Measurements from ENCODE around the gene RAG2. TPM values are rescaled to one million over a fixed set of nuclear protein-coding genes. Genes with fewer than 3 reads are reported as not detected.

The RAG2 gene
- total RNA-seq, 1 donor from 2014 or later = not detected

DNA sequence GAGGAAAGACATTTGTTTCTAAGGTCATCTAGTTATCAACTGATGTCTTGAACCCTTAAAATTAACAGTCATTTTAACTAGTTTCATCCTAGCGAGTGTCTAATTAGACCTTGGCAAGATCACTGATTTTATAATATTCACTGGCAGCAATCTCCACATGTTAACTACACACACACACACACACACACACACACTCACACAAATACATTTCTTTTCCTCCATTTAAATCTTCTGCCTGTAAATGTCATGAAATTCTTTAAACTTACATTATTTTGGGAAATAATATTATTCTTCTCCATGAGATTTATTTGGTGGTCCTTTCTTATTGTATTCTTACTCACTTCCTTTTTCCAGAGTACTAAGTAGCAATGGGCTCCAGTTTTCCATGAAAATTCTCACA lies 6.6 kb downstream of the RAG2 start:
- Histone ChIP-seq H3K79me2 (ENCODE audit: insufficient read depth, low read length) (no peaks in the 10 kb centered on the region), H2AFZ (ENCODE audit: low read depth, low read length) (no peak overlapping the region), H4K20me1 (ENCODE audit: insufficient read depth, low read length) (no peaks in the 10 kb centered on the region), H3K36me3 (ENCODE audit: insufficient read depth, low read length) (no peaks in the 10 kb centered on the region), H3K4me1 (ENCODE audit: insufficient read depth, low read length) (peaks cover 3% of the 10 kb centered on the region), H3K4me3 (ENCODE audit: insufficient read depth, low read depth, low read length) (no peak overlapping the region), H3K9me3 (ENCODE audit: insufficient read depth, low read depth, low read length) (no peaks in the 10 kb centered on the region), H3K9ac (ENCODE audit: low read length) (no peak overlapping the region), H3K27me3 (ENCODE audit: insufficient read depth, low read length) (peaks cover 14% of the 10 kb centered on the region), H3K27ac (ENCODE audit: low read depth, low read length) (no peak overlapping the region), H3K4me2 (ENCODE audit: low read length) (no peak overlapping the region)
- Mint-ChIP-seq H3K27ac (ENCODE audit: unreplicated experiment) (no peak overlapping the region), H3K9me3 (ENCODE audit: unreplicated experiment) (no peaks in the 10 kb centered on the region), H3K4me3 (ENCODE audit: unreplicated experiment) (no peak overlapping the region), H3K27me3 (ENCODE audit: low read depth, unreplicated experiment) (peaks cover 48% of the 10 kb centered on the region), H3K36me3 (ENCODE audit: low read depth, unreplicated experiment) (no peaks in the 10 kb centered on the region), H3K4me1 (ENCODE audit: low read depth, unreplicated experiment) (peaks cover 2% of the 10 kb centered on the region)
- DNase-seq (ENCODE audit: low read depth) = no peak
- TF ChIP-seq, protein P1, sequence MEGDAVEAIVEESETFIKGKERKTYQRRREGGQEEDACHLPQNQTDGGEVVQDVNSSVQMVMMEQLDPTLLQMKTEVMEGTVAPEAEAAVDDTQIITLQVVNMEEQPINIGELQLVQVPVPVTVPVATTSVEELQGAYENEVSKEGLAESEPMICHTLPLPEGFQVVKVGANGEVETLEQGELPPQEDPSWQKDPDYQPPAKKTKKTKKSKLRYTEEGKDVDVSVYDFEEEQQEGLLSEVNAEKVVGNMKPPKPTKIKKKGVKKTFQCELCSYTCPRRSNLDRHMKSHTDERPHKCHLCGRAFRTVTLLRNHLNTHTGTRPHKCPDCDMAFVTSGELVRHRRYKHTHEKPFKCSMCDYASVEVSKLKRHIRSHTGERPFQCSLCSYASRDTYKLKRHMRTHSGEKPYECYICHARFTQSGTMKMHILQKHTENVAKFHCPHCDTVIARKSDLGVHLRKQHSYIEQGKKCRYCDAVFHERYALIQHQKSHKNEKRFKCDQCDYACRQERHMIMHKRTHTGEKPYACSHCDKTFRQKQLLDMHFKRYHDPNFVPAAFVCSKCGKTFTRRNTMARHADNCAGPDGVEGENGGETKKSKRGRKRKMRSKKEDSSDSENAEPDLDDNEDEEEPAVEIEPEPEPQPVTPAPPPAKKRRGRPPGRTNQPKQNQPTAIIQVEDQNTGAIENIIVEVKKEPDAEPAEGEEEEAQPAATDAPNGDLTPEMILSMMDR (IDR thresholded peaks at IDR 0.05; ENCODE audit: insufficient read depth, low read depth, low read length) = no peak
- no peak for TF ChIP-seq EZH2 (IDR thresholded peaks at IDR 0.05; ENCODE audit: insufficient read depth, low read length)
- FAIRE-seq = no peak

DNA sequence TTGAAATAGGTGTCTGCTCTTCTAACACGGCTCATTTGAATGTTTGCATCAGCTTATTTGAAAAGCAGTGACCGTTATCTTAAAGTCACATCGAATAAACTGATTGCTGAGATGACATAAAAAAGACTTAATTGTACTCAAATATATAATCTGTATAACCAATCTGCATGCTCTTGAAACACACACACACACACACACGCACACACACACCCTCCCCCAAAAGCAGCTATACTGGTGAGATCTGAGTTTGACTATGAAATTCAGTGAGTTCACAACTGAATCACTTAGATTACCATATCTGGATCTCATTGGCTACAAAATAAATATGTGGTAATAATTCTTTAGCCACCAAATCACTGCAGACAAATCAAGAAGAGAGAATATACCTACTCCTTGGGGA lies 7.5 kb downstream of the RAG2 start:
- H3K36me3 Mint-ChIP-seq (ENCODE audit: low read depth, unreplicated experiment) = no peaks in the 10 kb centered on the region
- Histone ChIP-seq H3K27me3 (ENCODE audit: insufficient read depth, low read length) (peaks cover 14% of the 10 kb centered on the region), H4K20me1 (ENCODE audit: insufficient read depth, low read length) (no peaks in the 10 kb centered on the region), H3K4me2 (ENCODE audit: low read length) (no peak overlapping the region), H3K4me1 (ENCODE audit: insufficient read depth, low read length) (peaks cover 3% of the 10 kb centered on the region), H3K9ac (ENCODE audit: low read length) (no peak overlapping the region), H3K79me2 (ENCODE audit: insufficient read depth, low read length) (no peaks in the 10 kb centered on the region), H3K27ac (ENCODE audit: low read depth, low read length) (no peak overlapping the region), H3K9me3 (ENCODE audit: insufficient read depth, low read depth, low read length) (no peaks in the 10 kb centered on the region), H3K4me3 (ENCODE audit: insufficient read depth, low read depth, low read length) (no peak overlapping the region), H2AFZ (ENCODE audit: low read depth, low read length) (no peak overlapping the region), H3K36me3 (ENCODE audit: insufficient read depth, low read length) (no peaks in the 10 kb centered on the region)
- no peak for TF ChIP-seq EZH2 (IDR thresholded peaks at IDR 0.05; ENCODE audit: insufficient read depth, low read length)
- TF ChIP-seq, protein P1 (IDR thresholded peaks at IDR 0.05; ENCODE audit: insufficient read depth, low read depth, low read length) = no peak
- no peak overlapping the region for H3K4me3 Mint-ChIP-seq (ENCODE audit: unreplicated experiment)
- no peak overlapping the region for H3K27ac Mint-ChIP-seq (ENCODE audit: unreplicated experiment)
- peaks cover 52% of the 10 kb centered on the region for H3K27me3 Mint-ChIP-seq (ENCODE audit: low read depth, unreplicated experiment)
- DNase-seq (ENCODE audit: low read depth) (no peak), FAIRE-seq (no peak)
- no peaks in the 10 kb centered on the region for H3K9me3 Mint-ChIP-seq (ENCODE audit: unreplicated experiment)
- peaks cover 2% of the 10 kb centered on the region for H3K4me1 Mint-ChIP-seq (ENCODE audit: low read depth, unreplicated experiment)

DNA sequence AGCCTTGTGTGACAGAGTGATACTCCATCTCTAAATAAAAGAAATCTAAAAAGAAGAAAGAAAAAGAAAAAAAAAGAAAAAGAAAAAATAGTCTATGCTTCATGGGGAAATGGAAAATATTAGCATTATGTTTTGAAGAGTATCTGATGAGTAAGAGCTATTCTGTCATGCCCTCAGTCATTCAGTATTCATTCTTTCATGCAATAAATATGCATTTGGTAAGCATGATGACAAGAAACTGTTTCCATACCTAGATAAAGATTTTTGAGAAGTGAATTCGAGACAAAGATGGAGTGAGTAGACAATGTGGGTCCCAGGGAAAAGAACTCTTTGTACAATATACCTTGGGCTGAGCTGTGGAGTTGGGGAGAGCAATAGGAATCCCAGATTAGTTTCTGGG lies 9.9 kb downstream of the RAG2 start:
- no peak for TF ChIP-seq EZH2 (IDR thresholded peaks at IDR 0.05; ENCODE audit: insufficient read depth, low read length)
- TF ChIP-seq, protein P1 (IDR thresholded peaks at IDR 0.05; ENCODE audit: insufficient read depth, low read depth, low read length) = no peak
- Histone ChIP-seq H3K4me1 (ENCODE audit: insufficient read depth, low read length) (no peaks in the 10 kb centered on the region), H3K4me3 (ENCODE audit: insufficient read depth, low read depth, low read length) (no peak overlapping the region), H3K4me2 (ENCODE audit: low read length) (no peak overlapping the region), H3K9me3 (ENCODE audit: insufficient read depth, low read depth, low read length) (no peaks in the 10 kb centered on the region), H2AFZ (ENCODE audit: low read depth, low read length) (no peak overlapping the region), H3K9ac (ENCODE audit: low read length) (no peak overlapping the region), H3K79me2 (ENCODE audit: insufficient read depth, low read length) (no peaks in the 10 kb centered on the region), H3K36me3 (ENCODE audit: insufficient read depth, low read length) (no peaks in the 10 kb centered on the region), H3K27me3 (ENCODE audit: insufficient read depth, low read length) (peaks cover 14% of the 10 kb centered on the region), H4K20me1 (ENCODE audit: insufficient read depth, low read length) (no peaks in the 10 kb centered on the region), H3K27ac (ENCODE audit: low read depth, low read length) (no peak overlapping the region)
- Mint-ChIP-seq H3K36me3 (ENCODE audit: low read depth, unreplicated experiment) (no peaks in the 10 kb centered on the region), H3K27ac (ENCODE audit: unreplicated experiment) (no peak overlapping the region), H3K4me3 (ENCODE audit: unreplicated experiment) (no peak overlapping the region), H3K27me3 (ENCODE audit: low read depth, unreplicated experiment) (peaks cover 56% of the 10 kb centered on the region), H3K9me3 (ENCODE audit: unreplicated experiment) (no peaks in the 10 kb centered on the region), H3K4me1 (ENCODE audit: low read depth, unreplicated experiment) (no peaks in the 10 kb centered on the region)
- no peak for FAIRE-seq
- no peak for DNase-seq (ENCODE audit: low read depth)
